Mesenchymal stem cell (in vitro differentiated cells and primary cell): ENCODE results near the gene LINGO3.

Experiments
- DNase-seq: peaks from one replicate; pipeline ENCODE4 v3.0.0-alpha.2; 2013
- H2AFZ ChIP-seq: one replicate; pipeline ENCODE4 v1.6.1; 2013; ENCODE audit warnings: low read depth, mild to moderate bottlenecking, control low read depth, inconsistent platforms, low read length, moderate library complexity
- H2AK5ac ChIP-seq: 2 replicates; pipeline ENCODE4 v1.6.1; 2013; ENCODE audit warnings: low read length, moderate library complexity, mild to moderate bottlenecking, inconsistent platforms; ENCODE audit not compliant: severe bottlenecking
- H2BK120ac ChIP-seq: one replicate; pipeline ENCODE4 v1.6.1; 2013; ENCODE audit warnings: low read depth, mild to moderate bottlenecking, inconsistent platforms, low read length, moderate library complexity
- H2BK12ac ChIP-seq, 2 experiments: one replicate each; pipeline ENCODE4 v1.6.1; 2013; ENCODE audit warnings: inconsistent platforms in 2 of 2, low read length in 2 of 2, mild to moderate bottlenecking in 2 of 2, moderate library complexity in 2 of 2, control low read depth in 1 of 2
- H2BK15ac ChIP-seq: one replicate; pipeline ENCODE4 v1.6.1; 2013; ENCODE audit warnings: mild to moderate bottlenecking, low read depth, inconsistent platforms; ENCODE audit not compliant: poor library complexity, severe bottlenecking
- H2BK5ac ChIP-seq: 2 replicates; pipeline ENCODE4 v1.6.1; 2013; ENCODE audit warnings: low read depth, mild to moderate bottlenecking, low read length, control low read depth, inconsistent platforms; ENCODE audit not compliant: poor library complexity, severe bottlenecking
- H3K14ac ChIP-seq, 2 experiments: one replicate each; pipeline ENCODE4 v1.6.1; 2013; ENCODE audit warnings: inconsistent platforms in 2 of 2, low read length in 2 of 2, control low read depth in 1 of 2, mild to moderate bottlenecking in 1 of 2, moderate library complexity in 1 of 2
- H3K18ac ChIP-seq, 2 experiments: one replicate each; pipeline ENCODE4 v1.6.1; 2013; ENCODE audit warnings: inconsistent platforms in 2 of 2, low read length in 2 of 2, control low read depth in 1 of 2, low read depth in 1 of 2, mild to moderate bottlenecking in 1 of 2
- H3K23ac ChIP-seq, 2 experiments: one replicate each; pipeline ENCODE4 v1.6.1; 2013; ENCODE audit warnings: inconsistent platforms in 2 of 2, low read length in 2 of 2, mild to moderate bottlenecking in 2 of 2, moderate library complexity in 2 of 2, control low read depth in 1 of 2
- H3K27ac ChIP-seq: 2 replicates; pipeline ENCODE4 v1.5.1; 2013; ENCODE audit warnings: mild to moderate bottlenecking, moderate library complexity, low read length, control low read depth, inconsistent platforms; ENCODE audit not compliant: poor library complexity, severe bottlenecking
- H3K27me3 ChIP-seq, 2 experiments: 2 replicates each; pipeline versions ENCODE4 v1.6.1 to v1.7.0; 2013; ENCODE audit warnings: low read length in 2 of 2, mild to moderate bottlenecking in 2 of 2, moderate library complexity in 2 of 2, control low read depth in 1 of 2, inconsistent platforms in 1 of 2; ENCODE audit not compliant: control insufficient read depth in 1 of 2, insufficient read depth in 1 of 2
- H3K36me3 ChIP-seq, 2 experiments: 2 replicates each; pipeline versions ENCODE4 v1.6.1 to v1.7.0; 2013; ENCODE audit warnings: low read length in 2 of 2, control low read depth in 1 of 2, inconsistent platforms in 1 of 2, low read depth in 1 of 2, mild to moderate bottlenecking in 1 of 2; ENCODE audit not compliant: insufficient read depth in 2 of 2, control insufficient read depth in 1 of 2
- H3K4ac ChIP-seq, 2 experiments: one replicate each; pipeline ENCODE4 v1.6.1; 2013; ENCODE audit warnings: inconsistent platforms in 2 of 2, low read length in 2 of 2, mild to moderate bottlenecking in 2 of 2, moderate library complexity in 2 of 2, control low read depth in 1 of 2, low read depth in 1 of 2
- H3K4me1 ChIP-seq: 2 replicates; pipeline ENCODE4 v1.6.1; 2013; ENCODE audit warnings: low read depth, low read length, control low read depth; ENCODE audit not compliant: control insufficient read depth, insufficient read depth
- H3K4me2 ChIP-seq: 2 replicates; pipeline ENCODE4 v1.6.1; 2013; ENCODE audit warnings: low read length, mild to moderate bottlenecking, inconsistent platforms; ENCODE audit not compliant: poor library complexity, severe bottlenecking
- H3K4me3 ChIP-seq, 2 experiments: 2 replicates each; pipeline versions ENCODE4 v1.5.1 to v1.7.0; 2013; ENCODE audit warnings: low read length in 2 of 2, mild to moderate bottlenecking in 2 of 2, control low read depth in 1 of 2, low read depth in 1 of 2; ENCODE audit not compliant: insufficient read depth in 1 of 2
- H3K79me1 ChIP-seq: replicated peaks from 2 replicates; pipeline ENCODE4 v1.6.1; 2013; ENCODE audit warnings: mild to moderate bottlenecking, control low read depth, low read length, inconsistent platforms; ENCODE audit not compliant: poor library complexity, severe bottlenecking
- H3K9ac ChIP-seq: 2 replicates; pipeline ENCODE4 v1.7.0; 2013; ENCODE audit warnings: mild to moderate bottlenecking, low read length, moderate library complexity
- H3K9me3 ChIP-seq: 2 replicates; pipeline ENCODE4 v1.7.0; 2013; ENCODE audit warnings: mild to moderate bottlenecking, low read length; ENCODE audit not compliant: control insufficient read depth
- H4K8ac ChIP-seq: one replicate; pipeline ENCODE4 v1.6.1; 2013; ENCODE audit warnings: inconsistent platforms, mild to moderate bottlenecking, low read length, moderate library complexity
- H4K91ac ChIP-seq: one replicate; pipeline ENCODE4 v1.6.1; 2013; ENCODE audit warnings: mild to moderate bottlenecking, low read length, inconsistent platforms
- WGBS: methylation state at CpG from one replicate; pipeline ENCODE4 v1.1.7; 2013; ENCODE audit warnings: mixed read lengths; 5-methylcytosine and 5-hydroxymethylcytosine counted together

LINGO3 gene

GRCh38 chr19:2312820-2313501 lies 5.0 kb upstream of the LINGO3 start:
- no peak overlapping the region for H3K23ac ChIP-seq
- H3K4me2 ChIP-seq: no peak overlapping the region
- no peak overlapping the region for H3K18ac ChIP-seq
- H3K36me3 ChIP-seq: no peaks in the 10 kb centered on the region
- DNase-seq: no peak
- no peak overlapping the region for H4K8ac ChIP-seq
- H3K4me1 ChIP-seq: peaks cover 12% of the 10 kb centered on the region
- no peak overlapping the region for H2BK12ac ChIP-seq
- H3K9ac ChIP-seq: no peak overlapping the region
- H2BK120ac ChIP-seq: no peak overlapping the region
- H3K9me3 ChIP-seq: peaks cover 11% of the 10 kb centered on the region
- no peaks in the 10 kb centered on the region for H3K79me1 ChIP-seq
- no peak overlapping the region for H2AFZ ChIP-seq
- no peak overlapping the region for H3K4me3 ChIP-seq
- no peak overlapping the region for H2AK5ac ChIP-seq
- H3K14ac ChIP-seq: no peak overlapping the region
- no peak overlapping the region for H2BK15ac ChIP-seq
- peaks cover 25 to 39% of the 10 kb centered on the region in 2 experiments for H3K27me3 ChIP-seq
- H3K27ac ChIP-seq: no peak overlapping the region
- H4K91ac ChIP-seq: no peak overlapping the region
- H2BK5ac ChIP-seq: no peak overlapping the region
- no peak overlapping the region for H3K4ac ChIP-seq
- WGBS: 62% methylated on average over 28 of the region's 28 CpGs

- H4K91ac ChIP-seq: no peak overlapping the region
- no peak overlapping the region for H3K4me2 ChIP-seq
- H2AK5ac ChIP-seq: no peak overlapping the region
- no peak overlapping the region for H3K14ac ChIP-seq
- no peak overlapping the region for H2BK12ac ChIP-seq
- H3K79me1 ChIP-seq: no peaks in the 10 kb centered on the region
- peaks cover 42 to 55% of the 10 kb centered on the region in 2 experiments for H3K27me3 ChIP-seq
- H3K23ac ChIP-seq: no peak overlapping the region
- H2AFZ ChIP-seq: no peak overlapping the region
- no peak overlapping the region for H3K4ac ChIP-seq
- no peak overlapping the region for H3K4me3 ChIP-seq
- no peak overlapping the region for H4K8ac ChIP-seq
- peaks cover 11% of the 10 kb centered on the region for H3K9me3 ChIP-seq
- no peak overlapping the region for H3K27ac ChIP-seq
- no peak overlapping the region for H2BK120ac ChIP-seq
- H3K18ac ChIP-seq: no peak overlapping the region
- peaks cover 14% of the 10 kb centered on the region for H3K4me1 ChIP-seq
- DNase-seq: no peak
- 93% methylated on average over 3 of the region's 4 CpGs for WGBS
- H2BK15ac ChIP-seq: no peak overlapping the region
- no peak overlapping the region for H3K9ac ChIP-seq
- H3K36me3 ChIP-seq: no peaks in the 10 kb centered on the region
- H2BK5ac ChIP-seq: no peak overlapping the region
Measured at GRCh38 chr19:2311093-2311492, 3.1 kb upstream of the LINGO3 start.

GRCh38 chr19:2309734-2310362 lies 1.9 kb upstream of the LINGO3 start:
- Histone ChIP-seq H4K8ac (no peak overlapping the region), H3K36me3 (no peaks in the 10 kb centered on the region), H3K14ac (no peak overlapping the region), H4K91ac (no peak overlapping the region), H3K4me3 (no peak overlapping the region), H3K79me1 (no peaks in the 10 kb centered on the region), H3K18ac (no peak overlapping the region), H3K4me2 (no peak overlapping the region), H2BK12ac (no peak overlapping the region), H2BK15ac (no peak overlapping the region), H2BK120ac (no peak overlapping the region), H3K9me3 (peaks cover 5% of the 10 kb centered on the region), H3K27ac (no peak overlapping the region), H3K27me3 (peaks cover 53 to 65% of the 10 kb centered on the region in 2 experiments), H2AK5ac (no peak overlapping the region), H2AFZ (no peak overlapping the region), H3K23ac (no peak overlapping the region), H3K9ac (no peak overlapping the region), H3K4me1 (peaks cover 13% of the 10 kb centered on the region), H3K4ac (no peak overlapping the region), H2BK5ac (no peak overlapping the region)
- 81% methylated on average over 17 of the region's 17 CpGs for WGBS
- DNase-seq: peak; percentile 40

GRCh38 chr19:2307518-2308012 lies 389 bp downstream of the LINGO3 start:
- Histone ChIP-seq H3K14ac (no peak overlapping the region), H3K4me3 (no peak overlapping the region), H3K4ac (no peak overlapping the region), H3K9me3 (no peaks in the 10 kb centered on the region), H3K27ac (no peak overlapping the region), H2BK15ac (no peak overlapping the region), H3K4me2 (no peak overlapping the region), H2BK5ac (no peak overlapping the region), H3K4me1 (peaks cover 13% of the 10 kb centered on the region), H3K79me1 (no peaks in the 10 kb centered on the region), H2BK120ac (no peak overlapping the region), H2BK12ac (no peak overlapping the region), H3K9ac (no peak overlapping the region), H4K91ac (no peak overlapping the region), H2AFZ (no peak overlapping the region), H3K23ac (no peak overlapping the region), H3K18ac (no peak overlapping the region), H2AK5ac (no peak overlapping the region), H3K27me3 (peaks cover 60 to 69% of the 10 kb centered on the region in 2 experiments), H3K36me3 (no peaks in the 10 kb centered on the region), H4K8ac (no peak overlapping the region)
- 60% methylated on average over 23 of the region's 33 CpGs for WGBS
- no peak for DNase-seq
